K562 (cell line): ENCODE data around the gene SESN3. TPM values are rescaled to one million over a fixed set of nuclear protein-coding genes. Genes with fewer than 3 reads are reported as not detected.

Experiments
- ARID1B ChIP-seq: fragments of 450-650 bp; IDR thresholded peaks from 2 replicates; pipeline ENCODE4 v1.6.1; 2016; ENCODE audit warnings: antibody characterized with exemption, mild to moderate bottlenecking, inconsistent platforms
- ARID3A ChIP-seq: IDR thresholded peaks from 2 replicates; pipeline ENCODE4 v1.6.1; 2012; ENCODE audit warnings: low read depth, low read length, improper control_type of control experiment, borderline replicate concordance
- CBFA2T3 ChIP-seq: fragments of 450-650 bp; IDR thresholded peaks from 2 replicates; pipeline ENCODE4 v1.6.1; 2017
- HOMEZ ChIP-seq: fragments of 250-450 bp; sonication (Bioruptor Pico); IDR thresholded peaks from 2 replicates; pipeline ENCODE4 v1.4.0; 2020; ENCODE audit warnings: mild to moderate bottlenecking, moderate library complexity
- PBX2 ChIP-seq, 2 experiments: IDR thresholded peaks in 1 of 2; conservative IDR thresholded peaks in 1 of 2; 2 replicates each; pipeline ENCODE4 v1.6.1; 2016; ENCODE audit warnings: low read depth in 2 of 2, mild to moderate bottlenecking in 1 of 2, missing compliant biosample characterization in 1 of 2, missing genetic modification characterization in 1 of 2, moderate library complexity in 1 of 2
- ZBTB49 ChIP-seq: sonication (generic); formaldehyde crosslinking; IDR thresholded peaks from 2 replicates; pipeline ENCODE4 v1.8.0; 2022; ENCODE audit warnings: missing genetic modification reagents, mild to moderate bottlenecking, borderline replicate concordance
- ZFP91 ChIP-seq: sonication (generic); formaldehyde crosslinking; IDR thresholded peaks from 2 replicates; pipeline ENCODE4 v1.8.0; 2022; ENCODE audit warnings: mild to moderate bottlenecking, missing genetic modification reagents
- ZNF444 ChIP-seq: fragments of 250-450 bp; sonication (Bioruptor Pico); IDR thresholded peaks from 2 replicates; pipeline ENCODE4 v1.4.0; 2020; ENCODE audit warnings: mild to moderate bottlenecking, moderate library complexity
- polyA plus RNA-seq, 8 experiments: library from polyadenylated mRNA; depleted of rRNA in 4 of 8; stranded (reverse) in 5 of 8; unstranded in 3 of 8; fragments of >200 nt; fragmentation: Nextera tagmentation in 2 of 8; fragmentation: Illumina TruSeq in 1 of 8; extraction: Ambion mirVana in 2 of 8; extraction: Trizol in 1 of 8; gene quantifications; 2 replicates each; pipeline versions ENCODE4 v1.2.1 to v1.2.3, GENCODE V29; 2011 to 2014; ENCODE audit warnings: inconsistent platforms in 1 of 8, missing spikeins in 1 of 8
- total RNA-seq, 7 experiments: library from RNA; depleted of rRNA in 6 of 7; stranded (reverse); fragments of >200 nt in 6 of 7; fragmentation: Illumina TruSeq in 2 of 7; extraction: Trizol in 2 of 7; gene quantifications; 2 replicates each; pipeline versions ENCODE4 v1.2.1 to v1.2.3, GENCODE V29; 2011 to 2021; ENCODE audit warnings: low replicate concordance in 1 of 7

SESN3 gene
- total and polyA plus RNA-seq, 9 of the 15 experiments (the other 6 are each of a cell fraction or from before 2014, with no cell fraction given) = 0.44 to 2.6 (median 1.5) TPM

GRCh38 chr11:95121698-95122097 lies 109.3 kb downstream of the SESN3 start (continued):
- TF ChIP-seq ARID3A = peak; percentile 23; the same call in 1 of the 2 replicates
- TF ChIP-seq ZFP91 = no peak
- TF ChIP-seq ARID1B = 0 out of 2 replicates have a peak, but pooled peaks have one; percentile 20
- TF ChIP-seq ZBTB49 (CRISPR knock-in tag) = no peak
- TF ChIP-seq HOMEZ = no peak
- TF ChIP-seq CBFA2T3 = no peak
- no peak for TF ChIP-seq ZNF444
- no peak for TF ChIP-seq PBX2 (CRISPR knock-in tag; IDR thresholded peaks at IDR 0.05; ENCODE audit: low read depth)
- TF ChIP-seq PBX2 (tag; conservative IDR thresholded peaks at IDR 0.05; ENCODE audit: low read depth) = peak; percentile 77
- TF ChIP-seq, all 486 proteins: peak for 6
